Panc1 (cell line): Measurements from ENCODE around the gene FAM120B. TPM values are rescaled to one million over a fixed set of nuclear protein-coding genes. Genes with fewer than 3 reads are reported as not detected.

Source experiments
- ATAC-seq: fragments of 200-7000 bp; cut with Tn5 transposase; 2 replicates; pipeline ENCODE4 v1.9.1; 2020; ENCODE audit warnings: mild to moderate bottlenecking, moderate library complexity
- BruUV-seq: library from RNA; stranded (reverse); fragments of 400-500 nt; replicated peaks from 2 replicates; lab custom pipeline; 2021; lab: Mats Ljungman, UMichigan
- CTCF ChIA-PET: fragments of 300-600 bp; sonication (Branson Sonifier 250); formaldehyde crosslinking; loops from one replicate; lab custom pipeline; 2022; ENCODE audit warnings: antibody characterized with exemption; lab: Charles Lee
- POLR2A ChIA-PET: fragments of 300-600 bp; sonication (Branson Sonifier 250); formaldehyde crosslinking; loops from one replicate; lab custom pipeline; 2022; ENCODE audit warnings: antibody characterized with exemption; lab: Charles Lee
- DNase-seq: peaks from one replicate; pipeline ENCODE4 v3.0.0-alpha.2; 2010; ENCODE audit warnings: low read depth, low spot score
- H3K27ac ChIP-seq: 2 replicates; pipeline ENCODE4 v1.5.1; 2011; ENCODE audit warnings: mild to moderate bottlenecking, low read length, inconsistent platforms
- H3K27me3 ChIP-seq: fragments of 200-500 bp; sonication (Bioruptor generic); 2 replicates; pipeline ENCODE4 v1.6.0; 2014; ENCODE audit warnings: low read length, inconsistent platforms; ENCODE audit not compliant: control insufficient read depth, insufficient read depth
- H3K36me3 ChIP-seq: fragments of 200-500 bp; sonication (Bioruptor generic); 2 replicates; pipeline ENCODE4 v1.5.1; 2014; ENCODE audit warnings: inconsistent platforms, mild to moderate bottlenecking, low read length, moderate library complexity; ENCODE audit not compliant: control insufficient read depth, insufficient read depth
- H3K4me1 ChIP-seq: 2 replicates; pipeline ENCODE4 v1.5.1; 2011; ENCODE audit warnings: inconsistent platforms, mild to moderate bottlenecking, low read length, moderate library complexity; ENCODE audit not compliant: control insufficient read depth, insufficient read depth
- H3K4me3 ChIP-seq, 2 experiments: 2 replicates each; pipeline ENCODE4 v1.5.1; 2011 to 2012; ENCODE audit warnings: low read depth in 2 of 2, low read length in 2 of 2, mild to moderate bottlenecking in 2 of 2, inconsistent platforms in 1 of 2, moderate library complexity in 1 of 2
- H3K9me3 ChIP-seq: fragments of 200-500 bp; sonication (Bioruptor generic); 2 replicates; pipeline ENCODE4 v1.5.1; 2014; ENCODE audit warnings: low read depth, mild to moderate bottlenecking, inconsistent platforms, low read length, moderate library complexity; ENCODE audit not compliant: control insufficient read depth, insufficient read depth
- POLR2AphosphoS5 ChIP-seq: IDR thresholded peaks from 2 replicates; pipeline ENCODE4 v1.6.1; 2012; ENCODE audit warnings: mild to moderate bottlenecking, low read depth, low read length, moderate library complexity
- SIN3A ChIP-seq: IDR thresholded peaks from 2 replicates; pipeline ENCODE4 v1.6.1; 2012; ENCODE audit warnings: low read depth, mild to moderate bottlenecking, low read length, moderate library complexity, borderline replicate concordance; ENCODE audit not compliant: insufficient read depth
- TCF7L2 ChIP-seq: IDR thresholded peaks from 2 replicates; pipeline ENCODE4 v1.6.1; 2011; ENCODE audit warnings: mild to moderate bottlenecking, low read depth, low read length, inconsistent platforms
- in situ Hi-C: cut with HindIII; loops from 2 replicates; pipeline ENCODE4 v1.10.0; 2016; ENCODE audit warnings: low sequenced_read_pairs, low pct_unique_long_range_greater_than_20kb
- intact Hi-C: fragments of 100-400 bp; cut with micrococcal nuclease; formaldehyde crosslinking; loops from one replicate; pipeline ENCODE4 v1.10.0; 2022; ENCODE audit not compliant: unreplicated experiment
- total RNA-seq: library from RNA; stranded (reverse); gene quantifications from one replicate; pipeline ENCODE4 v1.2.1, GENCODE V29; 2021; ENCODE audit not compliant: unreplicated experiment
- TF ChIP-seq, protein P1 (sequence below): fragments of 450-650 bp; IDR thresholded peaks from 2 replicates; pipeline ENCODE4 v1.5.1; 2017; ENCODE audit warnings: mild to moderate bottlenecking
- TF ChIP-seq, protein P2 (sequence below), 2 experiments: IDR thresholded peaks; 2 replicates each; pipeline ENCODE4 v1.6.1; 2011 to 2012; ENCODE audit warnings: low read depth in 2 of 2, control low read depth in 1 of 2, low read length in 1 of 2, mild to moderate bottlenecking in 1 of 2, moderate library complexity in 1 of 2; ENCODE audit not compliant: insufficient read depth in 1 of 2

Gene FAM120B
- total RNA-seq, 1 experiment from 2014 or later: 38.0 TPM

DNA sequence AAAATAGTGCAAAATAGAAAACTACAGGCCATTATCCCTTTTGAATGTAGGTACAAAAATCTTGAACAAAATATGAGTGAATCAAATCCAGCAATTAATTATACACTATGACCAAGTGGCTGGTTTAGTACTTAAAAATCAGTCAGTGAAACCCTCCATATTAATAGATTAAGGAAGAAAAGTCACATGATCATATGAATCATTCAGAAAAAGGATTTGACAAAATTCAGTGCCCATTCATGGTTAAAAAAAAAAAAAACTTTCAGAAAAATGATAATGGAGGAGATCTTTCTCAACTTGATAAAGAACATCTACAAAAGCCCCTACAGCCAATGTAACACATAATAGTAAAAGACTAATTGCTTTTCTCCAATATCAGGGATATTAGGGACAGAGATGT lies 75.0 kb downstream of the FAM120B start:
- in situ Hi-C loops: no loop called here
- Histone ChIP-seq H3K4me3 (no peak overlapping the region), H3K27ac (no peak overlapping the region), H3K9me3 (no peaks in the 10 kb centered on the region), H3K4me1 (no peaks in the 10 kb centered on the region), H3K27me3 (no peaks in the 10 kb centered on the region), H3K36me3 (no peaks in the 10 kb centered on the region)
- DNase-seq (no peak), ATAC-seq (no peak)
- intact Hi-C loops: no loop called here
- CTCF ChIA-PET: no interaction called here
- TF ChIP-seq, protein P1, sequence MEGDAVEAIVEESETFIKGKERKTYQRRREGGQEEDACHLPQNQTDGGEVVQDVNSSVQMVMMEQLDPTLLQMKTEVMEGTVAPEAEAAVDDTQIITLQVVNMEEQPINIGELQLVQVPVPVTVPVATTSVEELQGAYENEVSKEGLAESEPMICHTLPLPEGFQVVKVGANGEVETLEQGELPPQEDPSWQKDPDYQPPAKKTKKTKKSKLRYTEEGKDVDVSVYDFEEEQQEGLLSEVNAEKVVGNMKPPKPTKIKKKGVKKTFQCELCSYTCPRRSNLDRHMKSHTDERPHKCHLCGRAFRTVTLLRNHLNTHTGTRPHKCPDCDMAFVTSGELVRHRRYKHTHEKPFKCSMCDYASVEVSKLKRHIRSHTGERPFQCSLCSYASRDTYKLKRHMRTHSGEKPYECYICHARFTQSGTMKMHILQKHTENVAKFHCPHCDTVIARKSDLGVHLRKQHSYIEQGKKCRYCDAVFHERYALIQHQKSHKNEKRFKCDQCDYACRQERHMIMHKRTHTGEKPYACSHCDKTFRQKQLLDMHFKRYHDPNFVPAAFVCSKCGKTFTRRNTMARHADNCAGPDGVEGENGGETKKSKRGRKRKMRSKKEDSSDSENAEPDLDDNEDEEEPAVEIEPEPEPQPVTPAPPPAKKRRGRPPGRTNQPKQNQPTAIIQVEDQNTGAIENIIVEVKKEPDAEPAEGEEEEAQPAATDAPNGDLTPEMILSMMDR: no peak
- TF ChIP-seq, protein P2, sequence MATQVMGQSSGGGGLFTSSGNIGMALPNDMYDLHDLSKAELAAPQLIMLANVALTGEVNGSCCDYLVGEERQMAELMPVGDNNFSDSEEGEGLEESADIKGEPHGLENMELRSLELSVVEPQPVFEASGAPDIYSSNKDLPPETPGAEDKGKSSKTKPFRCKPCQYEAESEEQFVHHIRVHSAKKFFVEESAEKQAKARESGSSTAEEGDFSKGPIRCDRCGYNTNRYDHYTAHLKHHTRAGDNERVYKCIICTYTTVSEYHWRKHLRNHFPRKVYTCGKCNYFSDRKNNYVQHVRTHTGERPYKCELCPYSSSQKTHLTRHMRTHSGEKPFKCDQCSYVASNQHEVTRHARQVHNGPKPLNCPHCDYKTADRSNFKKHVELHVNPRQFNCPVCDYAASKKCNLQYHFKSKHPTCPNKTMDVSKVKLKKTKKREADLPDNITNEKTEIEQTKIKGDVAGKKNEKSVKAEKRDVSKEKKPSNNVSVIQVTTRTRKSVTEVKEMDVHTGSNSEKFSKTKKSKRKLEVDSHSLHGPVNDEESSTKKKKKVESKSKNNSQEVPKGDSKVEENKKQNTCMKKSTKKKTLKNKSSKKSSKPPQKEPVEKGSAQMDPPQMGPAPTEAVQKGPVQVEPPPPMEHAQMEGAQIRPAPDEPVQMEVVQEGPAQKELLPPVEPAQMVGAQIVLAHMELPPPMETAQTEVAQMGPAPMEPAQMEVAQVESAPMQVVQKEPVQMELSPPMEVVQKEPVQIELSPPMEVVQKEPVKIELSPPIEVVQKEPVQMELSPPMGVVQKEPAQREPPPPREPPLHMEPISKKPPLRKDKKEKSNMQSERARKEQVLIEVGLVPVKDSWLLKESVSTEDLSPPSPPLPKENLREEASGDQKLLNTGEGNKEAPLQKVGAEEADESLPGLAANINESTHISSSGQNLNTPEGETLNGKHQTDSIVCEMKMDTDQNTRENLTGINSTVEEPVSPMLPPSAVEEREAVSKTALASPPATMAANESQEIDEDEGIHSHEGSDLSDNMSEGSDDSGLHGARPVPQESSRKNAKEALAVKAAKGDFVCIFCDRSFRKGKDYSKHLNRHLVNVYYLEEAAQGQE (IDR thresholded peaks at IDR 0.05; ENCODE audit: insufficient read depth in 1 of 2, low read depth in 2 of 2, low read length in 1 of 2): no peak
- no peak for TF ChIP-seq TCF7L2
- no peak for TF ChIP-seq POLR2AphosphoS5
- TF ChIP-seq SIN3A: no peak
- POLR2A ChIA-PET: no interaction called here
- BruUV-seq: no TSS peak

DNA sequence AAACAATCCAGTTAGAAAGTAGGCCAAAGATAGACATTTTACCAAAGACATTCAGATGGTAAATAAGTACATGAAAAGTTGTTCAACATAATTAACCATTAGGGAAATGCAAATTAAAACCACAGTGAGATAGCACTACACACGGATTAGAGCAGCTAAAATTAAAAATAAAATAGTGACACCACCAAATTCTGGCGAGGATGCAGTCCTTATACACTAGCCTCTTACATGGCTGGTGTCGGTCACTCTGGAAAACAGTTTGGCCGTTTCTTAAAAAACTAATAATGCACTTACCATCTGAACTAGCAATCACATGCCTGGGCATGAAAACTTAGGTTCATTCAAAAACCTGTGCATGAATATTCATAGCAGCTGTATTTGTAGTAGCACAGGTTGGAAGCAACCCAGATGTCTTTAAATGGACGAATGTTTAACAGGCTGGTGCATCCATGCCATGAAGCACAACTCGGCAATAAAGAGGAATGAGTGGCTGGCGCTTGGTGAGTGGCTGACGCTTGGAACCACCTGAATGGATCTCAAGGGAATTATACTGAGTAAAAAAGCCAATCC lies 77.0 kb downstream of the FAM120B start:
- no peaks in the 10 kb centered on the region for H3K36me3 ChIP-seq
- no peak overlapping the region for H3K4me3 ChIP-seq
- no peak for DNase-seq
- CTCF ChIA-PET: no interaction called here
- ATAC-seq: no peak
- H3K4me1 ChIP-seq: no peaks in the 10 kb centered on the region
- no peaks in the 10 kb centered on the region for H3K27me3 ChIP-seq
- no peaks in the 10 kb centered on the region for H3K9me3 ChIP-seq
- TF ChIP-seq SIN3A (no peak), POLR2AphosphoS5 (no peak), TCF7L2 (no peak)
- TF ChIP-seq, protein P1: no peak
- TF ChIP-seq, protein P2 (IDR thresholded peaks at IDR 0.05; ENCODE audit: insufficient read depth in 1 of 2, low read depth in 2 of 2, low read length in 1 of 2): no peak
- in situ Hi-C loops (no loop called here), intact Hi-C loops (no loop called here)
- BruUV-seq: no TSS peak
- POLR2A ChIA-PET: no interaction called here
- H3K27ac ChIP-seq: no peak overlapping the region
